IPS-18a (cell line): ENCODE results near the gene ACTL10.

ENCODE experiments used
- H3K27ac ChIP-seq: one replicate; pipeline ENCODE4 v1.5.1; 2013; ENCODE audit warnings: low read length
- H3K27me3 ChIP-seq: one replicate; pipeline ENCODE4 v1.6.1; 2013; ENCODE audit warnings: mild to moderate bottlenecking, low read length; ENCODE audit not compliant: control insufficient read depth, insufficient read depth
- H3K36me3 ChIP-seq: one replicate; pipeline ENCODE4 v1.6.1; 2013; ENCODE audit warnings: low read depth, low read length; ENCODE audit not compliant: control insufficient read depth
- H3K4me1 ChIP-seq: one replicate; pipeline ENCODE4 v1.6.1; 2013; ENCODE audit warnings: low read depth, low read length; ENCODE audit not compliant: control insufficient read depth
- H3K4me3 ChIP-seq: one replicate; pipeline ENCODE4 v1.5.1; 2013; ENCODE audit warnings: low read length
- H3K9ac ChIP-seq: one replicate; pipeline ENCODE4 v1.6.1; 2013; ENCODE audit warnings: mild to moderate bottlenecking, low read length, moderate library complexity
- H3K9me3 ChIP-seq: one replicate; pipeline ENCODE4 v1.6.1; 2013; ENCODE audit warnings: low read depth, low read length; ENCODE audit not compliant: control insufficient read depth

ACTL10 gene

DNA sequence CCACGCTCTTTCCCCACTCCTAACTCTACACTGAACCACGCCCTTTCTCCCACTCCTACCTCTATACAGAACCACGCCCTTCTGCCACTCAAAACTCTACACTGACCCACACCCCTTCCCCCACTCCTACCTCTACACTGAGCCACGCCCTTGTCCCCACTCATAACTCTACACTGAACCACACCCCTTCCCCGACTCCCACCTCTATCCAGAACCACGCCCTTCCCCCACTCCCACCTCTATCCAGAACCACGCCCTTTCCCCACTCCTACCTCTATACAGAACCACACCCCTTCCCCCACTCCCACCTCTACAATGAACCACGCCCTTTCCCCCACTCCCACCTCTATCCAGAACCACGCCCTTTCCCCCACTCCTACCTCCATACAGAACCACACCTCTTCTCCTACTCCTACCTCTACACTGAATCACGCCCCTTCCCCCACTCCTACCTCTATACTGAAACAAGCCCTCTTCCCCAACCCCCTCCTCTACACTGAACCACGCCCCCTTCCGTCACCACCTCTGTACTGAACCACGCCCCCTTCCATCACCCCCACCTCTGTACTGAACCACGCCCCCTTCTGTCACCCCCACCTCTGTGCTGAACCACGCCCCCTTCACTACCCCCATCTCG is 43.3 kb downstream of the ACTL10 start:
- Histone ChIP-seq H3K27me3 (no peaks in the 10 kb centered on the region), H3K4me1 (no peaks in the 10 kb centered on the region), H3K27ac (no peak overlapping the region), H3K4me3 (no peak overlapping the region), H3K9ac (no peak overlapping the region), H3K9me3 (no peaks in the 10 kb centered on the region), H3K36me3 (no peaks in the 10 kb centered on the region)

GRCh38 chr20:33710681-33711445 is 44.1 kb downstream of the ACTL10 start:
- no peak overlapping the region for H3K27ac ChIP-seq
- no peak overlapping the region for H3K4me3 ChIP-seq
- H3K9me3 ChIP-seq: no peaks in the 10 kb centered on the region

DNA sequence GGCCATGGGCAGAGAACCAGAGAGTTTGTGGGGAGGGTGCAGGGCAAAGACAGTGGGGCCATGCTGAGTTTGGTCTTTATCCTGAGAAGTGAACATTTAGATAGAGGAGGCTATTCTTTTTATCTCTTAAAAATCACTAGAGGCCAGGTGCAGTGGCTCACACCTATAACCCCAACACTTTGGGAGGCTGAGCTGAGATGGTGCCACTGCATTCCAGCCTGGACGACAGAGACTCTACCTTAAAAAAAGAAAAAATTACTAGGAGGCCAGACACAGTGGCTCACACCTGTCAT is 44.6 kb downstream of the ACTL10 start:
- Histone ChIP-seq H3K9me3 (no peaks in the 10 kb centered on the region), H3K27ac (no peak overlapping the region), H3K36me3 (no peaks in the 10 kb centered on the region), H3K9ac (no peak overlapping the region), H3K27me3 (no peaks in the 10 kb centered on the region), H3K4me3 (no peak overlapping the region), H3K4me1 (no peaks in the 10 kb centered on the region)

More at GRCh38 chr20:33710681-33711445, 44.1 kb downstream of the ACTL10 start:
- no peak overlapping the region for H3K9ac ChIP-seq
- H3K4me1 ChIP-seq: no peaks in the 10 kb centered on the region
- no peaks in the 10 kb centered on the region for H3K36me3 ChIP-seq
- no peaks in the 10 kb centered on the region for H3K27me3 ChIP-seq

DNA sequence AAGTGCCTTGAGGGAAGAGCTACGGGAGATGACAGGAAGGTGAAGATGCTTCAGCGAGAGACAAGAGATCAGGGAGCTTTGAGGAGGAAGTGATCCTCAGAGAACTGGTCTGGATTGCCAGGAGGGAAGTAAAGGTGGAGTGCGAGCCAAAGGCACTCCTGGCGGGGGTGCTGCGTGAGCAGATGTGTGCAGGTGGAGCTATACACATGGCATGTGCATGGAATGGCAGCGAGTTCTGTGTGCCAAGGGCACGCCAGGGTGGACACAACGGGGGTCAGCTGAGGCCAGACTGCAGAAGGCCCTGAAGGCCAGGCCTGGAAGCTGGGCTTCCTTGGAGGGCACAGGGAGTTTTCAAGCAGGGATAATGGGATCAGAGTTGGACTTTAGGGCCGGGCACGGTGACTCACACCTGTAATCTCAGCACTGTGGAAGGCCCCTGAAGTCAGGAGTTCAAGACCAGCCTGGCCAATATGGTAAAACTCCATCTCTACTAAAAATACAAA is 47.2 kb downstream of the ACTL10 start:
- H3K36me3 ChIP-seq: no peaks in the 10 kb centered on the region
- no peak overlapping the region for H3K27ac ChIP-seq
- no peaks in the 10 kb centered on the region for H3K9me3 ChIP-seq
- no peaks in the 10 kb centered on the region for H3K4me1 ChIP-seq
- H3K4me3 ChIP-seq: no peak overlapping the region
- H3K9ac ChIP-seq: no peak overlapping the region
- no peaks in the 10 kb centered on the region for H3K27me3 ChIP-seq

DNA sequence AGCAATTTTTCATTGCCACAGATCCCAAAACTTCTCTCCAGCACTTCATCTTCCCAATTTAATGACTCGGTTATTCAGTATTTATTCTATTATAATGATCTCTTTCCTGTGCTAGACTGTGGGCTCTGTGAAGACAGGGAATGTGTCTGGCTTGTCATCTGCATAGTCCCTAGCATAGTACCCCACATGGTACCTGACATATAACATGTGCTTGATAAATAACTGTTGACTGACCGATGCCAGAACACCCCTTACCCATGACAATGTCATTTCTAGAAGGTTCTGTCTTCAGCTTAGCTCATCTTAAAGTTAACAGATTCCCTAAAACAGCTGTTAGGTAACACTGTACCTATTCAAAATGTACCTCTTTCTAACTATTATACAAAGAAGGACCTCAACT is 49.8 kb downstream of the ACTL10 start:
- no peak overlapping the region for H3K27ac ChIP-seq
- H3K9me3 ChIP-seq: no peaks in the 10 kb centered on the region
- no peaks in the 10 kb centered on the region for H3K36me3 ChIP-seq
- H3K4me1 ChIP-seq: no peaks in the 10 kb centered on the region
- no peak overlapping the region for H3K4me3 ChIP-seq
- H3K27me3 ChIP-seq: no peaks in the 10 kb centered on the region
- H3K9ac ChIP-seq: no peak overlapping the region
